Activated T-cell treated with anti-CD3 and anti-CD28 coated beads for 24 hours (primary cell): ENCODE data around the gene SRP54.
"Not testable (repeated sequence)": the region's sequence is repeated elsewhere in the genome, so short reads cannot be mapped to it uniquely, and the experiment has no call there.

Experiments used
- DNase-seq: peaks from one replicate; pipeline ENCODE4 v3.0.0-alpha.2; 2020; ENCODE audit warnings: low read depth

SRP54 gene

GRCh38 chr14:35046751-35047536 lies 64.2 kb downstream of the SRP54 start:
- DNase-seq, result no peak

- no peak for DNase-seq
These were observed 65.3 kb downstream of the SRP54 start for GRCh38 chr14:35047976-35048513.

- no peak for DNase-seq
These were observed 67.9 kb downstream of the SRP54 start for GRCh38 chr14:35050652-35051051.

GRCh38 chr14:35051796-35052195 lies 69.0 kb downstream of the SRP54 start:
- no peak for DNase-seq

- no peak for DNase-seq
These were observed 69.8 kb downstream of the SRP54 start for GRCh38 chr14:35052637-35053036.

GRCh38 chr14:35061113-35061791 lies 78.5 kb downstream of the SRP54 start:
- not testable (repeated sequence) for DNase-seq

GRCh38 chr14:35065731-35066130 lies 82.9 kb downstream of the SRP54 start:
- not testable (repeated sequence) for DNase-seq

GRCh38 chr14:35068238-35069012 lies 85.6 kb downstream of the SRP54 start:
- DNase-seq, result no peak

GRCh38 chr14:35072226-35072625 lies 89.4 kb downstream of the SRP54 start:
- DNase-seq, result no peak

GRCh38 chr14:35073486-35073885 lies 90.7 kb downstream of the SRP54 start:
- no peak for DNase-seq

- no peak for DNase-seq
These were observed 95.3 kb downstream of the SRP54 start for GRCh38 chr14:35078082-35078481.
